Measurements from ENCODE around the gene THAP5.

The THAP5 gene

DNA sequence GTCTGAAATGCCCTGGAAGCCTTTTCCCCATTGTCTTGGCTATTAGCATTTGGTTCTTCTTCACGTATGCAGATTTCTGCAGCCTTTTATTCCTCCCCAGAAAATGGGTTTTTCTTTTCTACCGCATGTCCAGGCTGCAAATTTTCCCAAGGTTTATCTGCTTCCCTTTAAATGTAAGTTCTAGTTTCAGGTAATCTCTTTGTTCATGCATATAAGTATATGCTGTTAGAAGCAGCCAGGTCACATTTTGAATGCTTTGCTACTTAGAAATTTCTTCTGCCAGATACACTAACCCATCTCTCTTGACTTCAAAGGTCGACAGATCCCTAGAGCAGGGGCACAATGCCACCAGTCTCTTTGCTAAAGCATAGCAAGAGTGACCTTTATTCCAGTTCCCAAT lies 12.3 kb downstream of the THAP5 start:
- no peak for TF ChIP-seq NFIC (IDR thresholded peaks at IDR 0.05)
- TF ChIP-seq TEAD4 (IDR thresholded peaks at IDR 0.05) = no peak
- TF ChIP-seq FOXM1 (IDR thresholded peaks at IDR 0.05; ENCODE audit: borderline replicate concordance, low read depth) = no peak
- TF ChIP-seq CEBPB (IDR thresholded peaks at IDR 0.05) = no peak
- no peak for TF ChIP-seq RAD21 (IDR thresholded peaks at IDR 0.05; ENCODE audit: low read depth)
- no peak for TF ChIP-seq CREB1 (IDR thresholded peaks at IDR 0.05; ENCODE audit: low read depth)
- TF ChIP-seq YY1 (IDR thresholded peaks at IDR 0.05; ENCODE audit: low read depth) = no peak
- no peak for TF ChIP-seq ZBTB7A (IDR thresholded peaks at IDR 0.05; ENCODE audit: low read depth)
- TF ChIP-seq TCF12 (IDR thresholded peaks at IDR 0.05; ENCODE audit: low read depth) = no peak
- TF ChIP-seq EGR1 (IDR thresholded peaks at IDR 0.05) = no peak

DNA sequence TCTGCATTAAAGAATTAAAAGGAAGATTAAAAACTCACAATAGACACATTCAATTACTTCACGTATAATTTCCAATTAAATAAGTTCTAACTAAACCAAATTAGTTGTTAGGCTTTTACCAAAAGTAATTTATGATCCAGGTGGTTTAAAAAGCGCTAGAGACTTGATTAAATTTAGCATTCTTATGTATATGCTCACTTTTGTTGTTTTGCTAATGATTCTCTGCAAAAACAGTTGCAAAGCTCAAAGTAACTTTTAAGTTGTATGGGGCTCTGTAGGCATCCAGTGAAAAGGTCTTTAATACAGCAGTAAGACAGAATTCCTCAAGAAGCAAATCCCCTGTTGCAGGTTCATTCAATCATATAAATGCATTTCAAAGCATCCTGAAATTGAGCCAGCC lies 28.0 kb downstream of the THAP5 start:
- TF ChIP-seq, protein P1, sequence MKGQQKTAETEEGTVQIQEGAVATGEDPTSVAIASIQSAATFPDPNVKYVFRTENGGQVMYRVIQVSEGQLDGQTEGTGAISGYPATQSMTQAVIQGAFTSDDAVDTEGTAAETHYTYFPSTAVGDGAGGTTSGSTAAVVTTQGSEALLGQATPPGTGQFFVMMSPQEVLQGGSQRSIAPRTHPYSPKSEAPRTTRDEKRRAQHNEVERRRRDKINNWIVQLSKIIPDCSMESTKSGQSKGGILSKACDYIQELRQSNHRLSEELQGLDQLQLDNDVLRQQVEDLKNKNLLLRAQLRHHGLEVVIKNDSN (IDR thresholded peaks at IDR 0.05) = no peak
- TF ChIP-seq TAF1 (IDR thresholded peaks at IDR 0.05; ENCODE audit: low read depth) (no peak), RAD21 (IDR thresholded peaks at IDR 0.05; ENCODE audit: low read depth) (no peak), YY1 (IDR thresholded peaks at IDR 0.05; ENCODE audit: low read depth) (no peak), CEBPB (IDR thresholded peaks at IDR 0.05) (no peak), FOXM1 (IDR thresholded peaks at IDR 0.05; ENCODE audit: borderline replicate concordance, low read depth) (no peak), NFIC (IDR thresholded peaks at IDR 0.05) (no peak), EGR1 (IDR thresholded peaks at IDR 0.05) (no peak), EP300 (IDR thresholded peaks at IDR 0.05; ENCODE audit: borderline replicate concordance) (no peak), CREB1 (IDR thresholded peaks at IDR 0.05; ENCODE audit: low read depth) (no peak), TEAD4 (IDR thresholded peaks at IDR 0.05) (no peak), ZBTB7A (IDR thresholded peaks at IDR 0.05; ENCODE audit: low read depth) (no peak), TCF12 (IDR thresholded peaks at IDR 0.05; ENCODE audit: low read depth) (no peak)
- TF ChIP-seq, protein P2, sequence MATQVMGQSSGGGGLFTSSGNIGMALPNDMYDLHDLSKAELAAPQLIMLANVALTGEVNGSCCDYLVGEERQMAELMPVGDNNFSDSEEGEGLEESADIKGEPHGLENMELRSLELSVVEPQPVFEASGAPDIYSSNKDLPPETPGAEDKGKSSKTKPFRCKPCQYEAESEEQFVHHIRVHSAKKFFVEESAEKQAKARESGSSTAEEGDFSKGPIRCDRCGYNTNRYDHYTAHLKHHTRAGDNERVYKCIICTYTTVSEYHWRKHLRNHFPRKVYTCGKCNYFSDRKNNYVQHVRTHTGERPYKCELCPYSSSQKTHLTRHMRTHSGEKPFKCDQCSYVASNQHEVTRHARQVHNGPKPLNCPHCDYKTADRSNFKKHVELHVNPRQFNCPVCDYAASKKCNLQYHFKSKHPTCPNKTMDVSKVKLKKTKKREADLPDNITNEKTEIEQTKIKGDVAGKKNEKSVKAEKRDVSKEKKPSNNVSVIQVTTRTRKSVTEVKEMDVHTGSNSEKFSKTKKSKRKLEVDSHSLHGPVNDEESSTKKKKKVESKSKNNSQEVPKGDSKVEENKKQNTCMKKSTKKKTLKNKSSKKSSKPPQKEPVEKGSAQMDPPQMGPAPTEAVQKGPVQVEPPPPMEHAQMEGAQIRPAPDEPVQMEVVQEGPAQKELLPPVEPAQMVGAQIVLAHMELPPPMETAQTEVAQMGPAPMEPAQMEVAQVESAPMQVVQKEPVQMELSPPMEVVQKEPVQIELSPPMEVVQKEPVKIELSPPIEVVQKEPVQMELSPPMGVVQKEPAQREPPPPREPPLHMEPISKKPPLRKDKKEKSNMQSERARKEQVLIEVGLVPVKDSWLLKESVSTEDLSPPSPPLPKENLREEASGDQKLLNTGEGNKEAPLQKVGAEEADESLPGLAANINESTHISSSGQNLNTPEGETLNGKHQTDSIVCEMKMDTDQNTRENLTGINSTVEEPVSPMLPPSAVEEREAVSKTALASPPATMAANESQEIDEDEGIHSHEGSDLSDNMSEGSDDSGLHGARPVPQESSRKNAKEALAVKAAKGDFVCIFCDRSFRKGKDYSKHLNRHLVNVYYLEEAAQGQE (IDR thresholded peaks at IDR 0.05; ENCODE audit: low read depth) = no peak
- TF ChIP-seq, protein P3, sequence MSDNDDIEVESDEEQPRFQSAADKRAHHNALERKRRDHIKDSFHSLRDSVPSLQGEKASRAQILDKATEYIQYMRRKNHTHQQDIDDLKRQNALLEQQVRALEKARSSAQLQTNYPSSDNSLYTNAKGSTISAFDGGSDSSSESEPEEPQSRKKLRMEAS (IDR thresholded peaks at IDR 0.05) = no peak

DNA sequence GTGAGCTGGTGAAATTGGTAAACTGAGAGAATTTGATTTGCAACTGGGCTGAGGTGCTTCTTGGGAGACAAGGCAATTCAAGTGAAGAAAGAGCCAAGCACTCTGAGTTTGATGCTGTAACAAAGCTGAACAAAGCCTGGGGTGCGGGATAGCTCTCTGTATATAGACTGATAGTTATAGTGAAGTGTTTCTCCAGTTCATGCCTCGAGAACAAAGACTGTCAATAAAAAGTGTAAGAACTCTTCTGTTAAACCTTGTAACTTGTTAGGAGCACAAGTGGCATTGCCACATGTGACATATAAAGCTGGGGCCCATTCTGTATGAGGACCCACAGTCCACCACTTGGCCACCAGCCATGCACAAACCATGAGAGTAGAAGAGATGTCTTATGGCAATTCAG lies 32.3 kb downstream of the THAP5 start:
- no peak for TF ChIP-seq FOXM1 (IDR thresholded peaks at IDR 0.05; ENCODE audit: borderline replicate concordance, low read depth)
- no peak for TF ChIP-seq RAD21 (IDR thresholded peaks at IDR 0.05; ENCODE audit: low read depth)
- no peak for TF ChIP-seq EGR1 (IDR thresholded peaks at IDR 0.05)
- TF ChIP-seq TCF12 (IDR thresholded peaks at IDR 0.05; ENCODE audit: low read depth) = no peak
- TF ChIP-seq ZBTB7A (IDR thresholded peaks at IDR 0.05; ENCODE audit: low read depth) = no peak
- TF ChIP-seq, protein P2 (IDR thresholded peaks at IDR 0.05; ENCODE audit: low read depth) = no peak
- no peak for TF ChIP-seq TEAD4 (IDR thresholded peaks at IDR 0.05)
- no peak for TF ChIP-seq CREB1 (IDR thresholded peaks at IDR 0.05; ENCODE audit: low read depth)
- TF ChIP-seq NFIC (IDR thresholded peaks at IDR 0.05) = no peak
- no peak for TF ChIP-seq YY1 (IDR thresholded peaks at IDR 0.05; ENCODE audit: low read depth)
- TF ChIP-seq, protein P3 (IDR thresholded peaks at IDR 0.05) = no peak
- no peak for TF ChIP-seq TAF1 (IDR thresholded peaks at IDR 0.05; ENCODE audit: low read depth)
- TF ChIP-seq EP300 (IDR thresholded peaks at IDR 0.05; ENCODE audit: borderline replicate concordance) = no peak

DNA sequence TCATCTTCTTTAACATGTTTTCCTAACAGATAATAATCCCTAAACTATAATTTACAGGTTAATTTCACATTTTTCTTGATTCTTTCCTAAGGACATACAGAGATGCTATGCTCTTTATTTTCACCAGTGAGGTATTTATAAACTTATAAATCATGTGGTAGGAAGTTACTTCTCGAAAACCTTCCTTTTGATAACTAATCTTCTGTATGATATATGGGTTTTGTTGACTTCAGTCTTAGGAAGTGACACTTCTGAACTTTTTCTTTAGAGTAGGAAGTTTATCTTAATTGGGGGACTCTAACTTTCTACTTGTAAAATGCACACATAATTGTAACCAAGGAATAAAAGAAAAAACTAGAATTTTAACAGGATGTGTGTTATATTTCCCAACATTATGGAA lies 33.8 kb downstream of the THAP5 start:
- TF ChIP-seq, protein P1 (IDR thresholded peaks at IDR 0.05) = no peak
- TF ChIP-seq RAD21 (IDR thresholded peaks at IDR 0.05; ENCODE audit: low read depth) = no peak
- TF ChIP-seq, protein P2 (IDR thresholded peaks at IDR 0.05; ENCODE audit: low read depth) = no peak
- TF ChIP-seq NFIC (IDR thresholded peaks at IDR 0.05) = no peak
- no peak for TF ChIP-seq FOXM1 (IDR thresholded peaks at IDR 0.05; ENCODE audit: borderline replicate concordance, low read depth)
- no peak for TF ChIP-seq EP300 (IDR thresholded peaks at IDR 0.05; ENCODE audit: borderline replicate concordance)
- TF ChIP-seq, protein P3 (IDR thresholded peaks at IDR 0.05) = no peak
- no peak for TF ChIP-seq EGR1 (IDR thresholded peaks at IDR 0.05)
